Heart right ventricle (tissue), 16 donors: ENCODE measurements around the gene RNF11. TPM values are rescaled to one million over a fixed set of nuclear protein-coding genes. Genes with fewer than 3 reads are reported as not detected.
"Not testable (repeated sequence)": the region's sequence is repeated elsewhere in the genome, so short reads cannot be mapped to it uniquely, and the experiment has no call there.

Source experiments
- ATAC-seq, 8 donors: fragments of 200-7000 bp; cut with Tn5 transposase; one replicate each; pipeline ENCODE4 v1.9.1; 2020; ENCODE audit warnings: mild to moderate bottlenecking in 8 of 8, moderate library complexity in 8 of 8, moderate number of reproducible peaks in 1 of 8
- DNase-seq, 2 donors: peaks; one replicate each; pipeline ENCODE4 v3.0.0-alpha.2; 2020
- H3K27ac ChIP-seq, 10 donors: fragments of 200-600 bp; sonication (generic) in 2 of 10; one replicate each; pipeline versions ENCODE4 v1.5.0 to v1.8.0; 2020 to 2022; ENCODE audit warnings: mild to moderate bottlenecking in 3 of 10
- H3K27me3 ChIP-seq, 7 donors: fragments of 200-600 bp; one replicate each; pipeline ENCODE4 v1.8.0; 2021 to 2022; ENCODE audit warnings: mild to moderate bottlenecking in 2 of 7
- H3K36me3 ChIP-seq, 9 donors: fragments of 200-600 bp; sonication (generic) in 1 of 9; one replicate each; pipeline versions ENCODE4 v1.5.0 to v1.8.0; 2020 to 2022; ENCODE audit warnings: mild to moderate bottlenecking in 2 of 9
- H3K4me1 ChIP-seq, 9 donors: fragments of 200-600 bp; sonication (generic) in 1 of 9; one replicate each; pipeline versions ENCODE4 v1.5.0 to v1.8.0; 2020 to 2022; ENCODE audit warnings: mild to moderate bottlenecking in 4 of 9
- H3K4me3 ChIP-seq, 10 donors: fragments of 200-600 bp; sonication (generic) in 2 of 10; one replicate each; pipeline versions ENCODE4 v1.5.0 to v1.8.0; 2020 to 2022; ENCODE audit warnings: mild to moderate bottlenecking in 7 of 10, moderate library complexity in 2 of 10
- H3K9me3 ChIP-seq, 11 donors: fragments of 200-600 bp in 10 of 11; sonication (generic) in 2 of 11; one replicate each; pipeline versions ENCODE4 v1.5.0 to v1.8.0; 2013 to 2022; ENCODE audit warnings: mild to moderate bottlenecking in 2 of 11, control low read depth in 1 of 11, moderate library complexity in 1 of 11
- CTCF ChIP-seq, 9 donors: fragments of 200-600 bp; sonication (generic) in 2 of 9; IDR thresholded peaks; one replicate each; pipeline versions ENCODE4 v1.5.0 to v1.8.0; 2021 to 2022; ENCODE audit warnings: antibody characterized with exemption in 9 of 9, mild to moderate bottlenecking in 5 of 9, moderate library complexity in 1 of 9
- WGBS, 2 donors: extraction: QIAGEN DNeasy Blood & Tissue Kit; methylation state at CpG; one replicate each; pipeline ENCODE4 v1.1.7; 2013; ENCODE audit warnings: inconsistent platforms in 1 of 2; 5-methylcytosine and 5-hydroxymethylcytosine counted together
- intact Hi-C, 10 donors: fragments of 100-400 bp; cut with DNase I; formaldehyde crosslinking; loops; one replicate each; pipeline versions ENCODE4 v1.11.1 to v1.14.2; 2022
- polyA plus RNA-seq, 2 donors: library from polyadenylated mRNA; stranded (reverse); fragments of 200-250 nt; gene quantifications; one replicate each; pipeline ENCODE4 v1.2.3, GENCODE V29; 2013
- total RNA-seq, 10 donors: library from RNA; stranded (reverse); fragmentation: NEBNext Ultra II Directional in 3 of 10; extraction: Animal tissue kit (Norgen Biotek cat#: 25700) in 3 of 10; gene quantifications; one replicate each; pipeline versions ENCODE4 v1.2.1 to v1.2.4, GENCODE V29; 2021 to 2023
- donor health status: Arrhythmogenic right ventricular cardiomyopathy.
- donor health status: ischemic (EF 13 %, LVEDD 7.1; RV severe dilation, severe dysfunction).
- donor health status: healthy with polysubstance abuse.
- donor health status: DM: no; HTN: yes; CAD: no.
- donor health status: DM: no; HTN: no; CAD: no.
- donor health status: ischemic (EF 25% LVEDD 6.9; RV normal size, moderate dysfunction).
- donor health status: ischemic (EF 25% LVEDD 5.7; RV mildly dilated, moderate dysfunction).
- donor health status: healthy.
- donor health status: DM: yes; HTN: yes; CAD: no.
- donor health status: Ischemic cardiomyopathy.
- donor health status: ischemic (EF 35%, LVEDD 5.7; RV mildly dilated, moderate dysfunction).
- donor health status: nonischemic (EF 11% LVEDD 7.7; RV severe dilation, severe dysfunction).
- donor health status: DM: yes; HTN: yes; CAD: no.
- donor health status: PGD.
- donor health status: ischemic (EF 29% LVEDD 5.4; RV normal size, mild dysfunction).
- donor health status: nonischemic (EF 23%, LVEDD 6.1; RV moderate dilation, normal function).

The RNF11 gene
- total and polyA plus RNA-seq, 12 donors: 33.5 to 157 (median 114) TPM

GRCh38 chr1:51219022-51219421 is 17.1 kb upstream of the RNF11 start:
- Histone ChIP-seq H3K9me3 (no peaks in the 10 kb centered on the region), H3K36me3 (no peaks in the 10 kb centered on the region), H3K27ac (no peak overlapping the region), H3K4me3 (no peak overlapping the region), H3K4me1 (peaks cover 0 to 10% (median 0%) of the 10 kb centered on the region in 9 donors), H3K27me3 (no peaks in the 10 kb centered on the region)
- ATAC-seq: no peak
- WGBS, 2 donors: 91 to 92% methylated on average over 5 of the region's 5 CpGs
- DNase-seq: no peak
- intact Hi-C loops: no loop called here
- TF ChIP-seq CTCF (IDR thresholded peaks at IDR 0.05): no peak

- 92 to 95% methylated on average over 3 of the region's 3 CpGs for WGBS, 2 donors
- ATAC-seq, H3K4me3 ChIP-seq, DNase-seq, H3K27me3 ChIP-seq, H3K27ac ChIP-seq, H3K4me1 ChIP-seq, H3K36me3 ChIP-seq, H3K9me3 ChIP-seq, intact Hi-C loops: not testable (repeated sequence)
These were observed 14.5 kb upstream of the RNF11 start for GRCh38 chr1:51221529-51221928.

- Histone ChIP-seq H3K4me3 (no peak overlapping the region), H3K27ac (no peak overlapping the region), H3K9me3 (no peaks in the 10 kb centered on the region), H3K27me3 (peaks cover 0 to 7% (median 0%) of the 10 kb centered on the region in 7 donors), H3K36me3 (no peaks in the 10 kb centered on the region), H3K4me1 (no peaks in the 10 kb centered on the region)
- DNase-seq (no peak), ATAC-seq (no peak)
- no peak for TF ChIP-seq CTCF (IDR thresholded peaks at IDR 0.05)
- 89 to 91% methylated on average over 6 of the region's 6 CpGs for WGBS, 2 donors
- intact Hi-C loops: no loop called here
These were observed 13.8 kb upstream of the RNF11 start for GRCh38 chr1:51222136-51222787.

- Histone ChIP-seq H3K36me3 (no peaks in the 10 kb centered on the region), H3K4me1 (no peaks in the 10 kb centered on the region), H3K27me3 (peaks cover 0 to 7% (median 0%) of the 10 kb centered on the region in 7 donors), H3K4me3 (no peak overlapping the region), H3K27ac (no peak overlapping the region), H3K9me3 (no peaks in the 10 kb centered on the region)
- ATAC-seq: no peak
- no peak for TF ChIP-seq CTCF (IDR thresholded peaks at IDR 0.05)
- whole genome bisulfite sequencing, 2 donors: 90 to 91% methylated on average over 3 of the region's 3 CpGs
- intact Hi-C loops: no loop called here
- DNase-seq: no peak
These were observed 13.3 kb upstream of the RNF11 start for GRCh38 chr1:51222809-51223208.

DNA sequence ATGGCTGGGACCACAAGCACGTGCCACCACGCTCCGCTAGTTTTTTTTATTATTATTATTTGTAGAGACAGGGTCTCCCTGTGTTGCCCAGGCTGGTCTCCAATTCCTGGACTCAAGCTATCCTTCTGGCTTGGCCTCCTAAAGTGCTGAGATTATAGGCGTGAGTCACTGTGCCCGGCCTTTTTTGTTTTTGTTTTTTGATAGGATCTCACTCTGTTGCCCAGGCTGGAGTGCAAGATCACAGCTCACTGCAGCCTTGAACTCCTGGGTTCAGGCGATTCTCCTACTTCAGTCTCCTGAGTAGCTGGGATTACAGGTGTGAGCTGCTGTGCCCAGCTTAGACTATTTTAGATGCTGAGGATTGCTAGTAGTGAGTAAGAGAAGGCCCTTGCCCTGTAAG is 11.8 kb upstream of the RNF11 start:
- H3K4me1 ChIP-seq: no peaks in the 10 kb centered on the region
- no peaks in the 10 kb centered on the region for H3K9me3 ChIP-seq
- no peak for DNase-seq
- H3K4me3 ChIP-seq: no peak overlapping the region
- intact Hi-C loops: no loop called here
- peaks cover 0 to 7% (median 0%) of the 10 kb centered on the region in 7 donors for H3K27me3 ChIP-seq
- no peak overlapping the region for H3K27ac ChIP-seq
- TF ChIP-seq CTCF (IDR thresholded peaks at IDR 0.05): no peak
- H3K36me3 ChIP-seq: no peaks in the 10 kb centered on the region
- 92 to 95% methylated on average over 6 of the region's 6 CpGs for WGBS, 2 donors
- ATAC-seq: no peak

DNA sequence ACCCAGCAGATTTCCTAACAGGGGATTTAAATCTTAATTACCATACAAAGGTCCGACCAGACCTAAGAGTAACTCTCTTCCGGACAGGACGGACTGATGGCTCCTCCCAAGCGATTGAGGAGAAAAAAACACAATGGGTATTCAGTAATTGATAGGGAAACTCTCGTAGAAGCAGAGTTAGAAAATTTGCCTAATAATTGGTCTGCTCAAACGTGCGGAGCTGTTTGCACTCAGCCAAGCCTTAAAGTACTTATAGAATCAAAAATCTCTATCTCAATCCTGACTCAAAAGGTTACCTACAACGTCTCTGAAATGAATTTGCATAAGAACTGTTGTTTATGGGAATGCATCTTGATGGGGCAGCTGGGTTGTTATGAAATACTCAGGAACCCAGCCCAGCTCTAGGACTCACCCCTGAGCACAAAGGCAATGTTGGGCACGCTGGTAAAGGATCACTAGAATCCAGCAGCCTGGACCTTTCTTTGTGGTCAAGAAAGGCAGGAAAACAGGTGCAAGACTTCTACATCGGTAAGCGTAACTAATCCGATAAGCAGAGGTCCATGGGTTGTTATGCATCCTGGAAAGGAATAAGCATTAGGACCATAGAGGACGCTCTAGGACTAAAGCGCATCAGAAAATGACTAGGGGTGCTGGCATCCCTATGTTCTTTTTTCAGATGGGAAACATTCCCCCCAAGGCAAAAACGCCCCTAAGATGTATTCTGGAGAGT is 8.7 kb upstream of the RNF11 start:
- ATAC-seq, H3K36me3 ChIP-seq, H3K4me1 ChIP-seq, intact Hi-C loops, H3K4me3 ChIP-seq, H3K9me3 ChIP-seq, DNase-seq, H3K27me3 ChIP-seq, H3K27ac ChIP-seq: not testable (repeated sequence)
- WGBS, 2 donors: 82 to 85% methylated on average over 15 of the region's 15 CpGs

DNA sequence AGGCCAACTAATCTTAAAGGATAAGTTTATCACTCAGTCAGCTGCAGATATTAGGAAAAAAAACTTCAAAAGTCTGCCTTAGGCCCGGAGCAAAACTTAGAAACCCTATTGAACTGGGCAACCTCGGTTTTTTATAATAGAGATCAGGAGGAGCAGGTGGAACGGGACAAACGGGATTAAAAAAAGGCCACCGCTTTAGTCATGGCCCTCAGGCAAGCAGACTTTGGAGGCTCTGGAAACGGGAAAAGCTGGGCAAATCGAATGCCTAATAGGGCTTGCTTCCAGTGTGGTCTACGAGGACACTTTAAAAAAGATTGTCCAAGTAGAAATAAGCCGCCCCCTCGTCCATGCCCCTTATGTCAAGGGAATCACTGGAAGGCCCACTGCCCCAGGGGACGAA is 7.6 kb upstream of the RNF11 start:
- DNase-seq: not testable (repeated sequence)

More for the DNA sequence above, 7.6 kb upstream of the RNF11 start:
- H3K4me1 ChIP-seq, H3K4me3 ChIP-seq, ATAC-seq, H3K27me3 ChIP-seq, H3K36me3 ChIP-seq, intact Hi-C loops, H3K9me3 ChIP-seq, H3K27ac ChIP-seq: not testable (repeated sequence)
- WGBS, 2 donors: 88 to 92% methylated on average over 10 of the region's 11 CpGs
